Nephron (organoid): Measurements from ENCODE around the gene SRRM3.
"Not testable (repeated sequence)": the region's sequence is repeated elsewhere in the genome, so short reads cannot be mapped to it uniquely, and the experiment has no call there.

Experiments
- H3K27ac Mint-ChIP-seq, 3 experiments: 2 replicates each; pipeline ENCODE4 v1.8.0; 2020; ENCODE audit warnings: mixed read lengths in 3 of 3, mild to moderate bottlenecking in 2 of 3, moderate library complexity in 1 of 3
- H3K27me3 Mint-ChIP-seq: 2 replicates; pipeline ENCODE4 v1.8.0; 2021; ENCODE audit warnings: low read depth, mild to moderate bottlenecking, moderate library complexity, mixed read lengths
- H3K36me3 Mint-ChIP-seq: 2 replicates; pipeline ENCODE4 v1.8.0; 2020; ENCODE audit warnings: low read depth, mixed read lengths
- H3K4me1 Mint-ChIP-seq: 2 replicates; pipeline ENCODE4 v1.8.0; 2020; ENCODE audit warnings: mixed read lengths
- H3K4me3 Mint-ChIP-seq, 3 experiments: 2 replicates each; pipeline ENCODE4 v1.8.0; 2020; ENCODE audit warnings: mild to moderate bottlenecking in 3 of 3, mixed read lengths in 3 of 3, moderate library complexity in 2 of 3
- H3K9me3 Mint-ChIP-seq: 2 replicates; pipeline ENCODE4 v1.8.0; 2020; ENCODE audit warnings: mixed read lengths
- CTCF ChIP-seq, 3 experiments: fragments of 200-600 bp; sonication (generic); IDR thresholded peaks; one replicate each; pipeline ENCODE4 v1.5.0; 2021; ENCODE audit warnings: antibody characterized with exemption in 3 of 3; ENCODE audit not compliant: unreplicated experiment in 3 of 3

The SRRM3 gene

GRCh38 chr7:76292213-76292573 lies 90.5 kb downstream of the SRRM3 start:
- Mint-ChIP-seq H3K27ac (peak overlapping the region; percentile 61 to 79 (median 76)), H3K36me3 (no peaks in the 10 kb centered on the region), H3K27me3 (peaks cover 14% of the 10 kb centered on the region), H3K4me1 (peaks cover 34% of the 10 kb centered on the region), H3K9me3 (no peaks in the 10 kb centered on the region), H3K4me3 (peak overlapping the region; percentile 56 to 67 (median 62))
- TF ChIP-seq CTCF (IDR thresholded peaks at IDR 0.05; ENCODE audit: unreplicated experiment in 3 of 3): no peak

GRCh38 chr7:76292911-76293310 lies 91.2 kb downstream of the SRRM3 start:
- not testable (repeated sequence) for H3K4me3 Mint-ChIP-seq, H3K9me3 Mint-ChIP-seq, H3K36me3 Mint-ChIP-seq
- H3K4me1 Mint-ChIP-seq: peaks cover 37% of the 10 kb centered on the region
- H3K27ac Mint-ChIP-seq: peak overlapping the region in 2 of 3 experiments; percentile 65 to 90
- peaks cover 12% of the 10 kb centered on the region for H3K27me3 Mint-ChIP-seq

GRCh38 chr7:76293407-76293901 lies 91.8 kb downstream of the SRRM3 start:
- H3K27me3 Mint-ChIP-seq: peaks cover 12% of the 10 kb centered on the region
- peak overlapping the region in 2 of 3 experiments; percentile 3 for H3K4me3 Mint-ChIP-seq
- no peaks in the 10 kb centered on the region for H3K36me3 Mint-ChIP-seq
- H3K27ac Mint-ChIP-seq: peak overlapping the region; percentile 2 to 90 (median 65)
- H3K9me3 Mint-ChIP-seq: no peaks in the 10 kb centered on the region
- peaks cover 37% of the 10 kb centered on the region for H3K4me1 Mint-ChIP-seq
- TF ChIP-seq CTCF (IDR thresholded peaks at IDR 0.05; ENCODE audit: unreplicated experiment in 3 of 3): no peak

- Mint-ChIP-seq H3K4me1 (peaks cover 37% of the 10 kb centered on the region), H3K4me3 (peak overlapping the region in 2 of 3 experiments; percentile 22 to 43), H3K9me3 (no peaks in the 10 kb centered on the region), H3K36me3 (no peaks in the 10 kb centered on the region), H3K27ac (peak overlapping the region; percentile 46 to 90 (median 65)), H3K27me3 (peaks cover 12% of the 10 kb centered on the region)
- no peak for TF ChIP-seq CTCF (IDR thresholded peaks at IDR 0.05; ENCODE audit: unreplicated experiment in 3 of 3)
Measured at GRCh38 chr7:76294344-76295024, 92.8 kb downstream of the SRRM3 start.

GRCh38 chr7:76296743-76297740 lies 95.3 kb downstream of the SRRM3 start:
- peaks cover 4% of the 10 kb centered on the region for H3K27me3 Mint-ChIP-seq
- no peaks in the 10 kb centered on the region for H3K36me3 Mint-ChIP-seq
- no peaks in the 10 kb centered on the region for H3K9me3 Mint-ChIP-seq
- H3K27ac Mint-ChIP-seq: peak overlapping the region; percentile 15 to 71 (median 68)
- H3K4me1 Mint-ChIP-seq: peaks cover 33% of the 10 kb centered on the region
- H3K4me3 Mint-ChIP-seq: peak overlapping the region in 1 of 3 experiments; percentile 50
- no peak for TF ChIP-seq CTCF (IDR thresholded peaks at IDR 0.05; ENCODE audit: unreplicated experiment in 3 of 3)

GRCh38 chr7:76300166-76300731 lies 98.6 kb downstream of the SRRM3 start:
- H3K4me3 Mint-ChIP-seq: peak overlapping the region in 2 of 3 experiments; percentile 32 to 60
- peak overlapping the region in 2 of 3 experiments; percentile 37 to 50 for H3K27ac Mint-ChIP-seq
- peaks cover 26% of the 10 kb centered on the region for H3K4me1 Mint-ChIP-seq
- H3K9me3 Mint-ChIP-seq: no peaks in the 10 kb centered on the region
- no peak for TF ChIP-seq CTCF (IDR thresholded peaks at IDR 0.05; ENCODE audit: unreplicated experiment in 3 of 3)
- H3K27me3 Mint-ChIP-seq: peaks cover 4% of the 10 kb centered on the region
- peaks cover 3% of the 10 kb centered on the region for H3K36me3 Mint-ChIP-seq
